ENCODE data around the gene C2CD2L. TPM values are rescaled to one million over a fixed set of nuclear protein-coding genes. Genes with fewer than 3 reads are reported as not detected.

Gene C2CD2L
- total and polyA plus RNA-seq, 2 of the 13 experiments (the other 11 are each of a cell fraction or from before 2014, with no cell fraction given), result 3.7 to 5.5 TPM

DNA sequence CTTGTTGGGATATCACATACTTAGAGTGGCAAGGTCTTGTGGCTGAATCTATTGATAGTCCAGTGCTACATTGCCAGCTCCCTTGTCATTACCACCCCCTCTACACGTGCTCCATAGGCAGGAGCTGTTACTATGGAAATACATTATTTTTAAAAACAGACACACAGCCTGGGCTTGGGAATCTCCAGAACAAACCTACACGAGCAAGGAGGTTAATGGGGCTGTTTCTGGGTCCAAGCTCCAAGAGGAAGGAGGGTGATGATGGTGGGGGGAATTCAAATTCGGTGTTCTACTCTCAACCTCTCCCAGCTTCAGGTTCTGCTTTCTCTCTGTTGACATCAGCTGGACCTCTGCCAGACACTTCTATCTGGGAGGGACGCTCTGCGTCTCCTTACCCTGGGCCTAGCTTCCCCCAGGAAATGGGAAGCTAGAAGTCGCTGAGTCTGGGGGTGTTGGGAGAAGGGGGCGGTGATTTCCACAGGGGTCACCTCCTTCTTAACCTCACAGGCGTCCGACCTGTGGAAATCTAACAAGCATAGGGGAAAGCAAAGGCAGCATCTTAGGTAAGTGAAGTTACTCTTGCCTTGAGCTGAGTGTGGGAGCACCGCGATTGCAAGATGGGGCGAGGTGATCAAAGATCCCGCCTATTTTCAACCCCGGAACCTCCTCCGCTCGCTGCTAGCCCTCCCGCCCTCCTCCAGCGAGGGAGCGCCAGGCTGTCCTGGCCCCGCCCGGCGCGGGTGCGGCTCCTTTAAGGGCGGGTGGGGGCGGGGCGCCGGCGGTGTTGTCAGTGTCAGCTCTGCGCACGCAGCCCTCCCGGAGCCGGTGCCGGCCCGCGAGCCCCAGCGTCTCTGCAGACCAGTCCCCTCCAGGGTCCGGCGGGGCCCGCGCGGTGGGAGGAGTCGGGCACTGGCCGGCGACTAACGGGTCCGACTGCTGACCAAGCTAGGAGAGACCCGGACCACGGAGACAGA lies at the start of gene C2CD2L (continued):
- TF ChIP-seq ZNF629 (CRISPR knock-in tag; conservative IDR thresholded peaks at IDR 0.05) (no peak), MEIS1 (CRISPR knock-in tag; IDR thresholded peaks at IDR 0.05; ENCODE audit: borderline replicate concordance) (no peak), SPEN (CRISPR knock-in tag; IDR thresholded peaks at IDR 0.05; ENCODE audit: low read depth) (peak; percentile 20), FOXO1 (CRISPR knock-in tag; IDR thresholded peaks at IDR 0.05) (no peak), ZMYM4 (CRISPR knock-in tag; IDR thresholded peaks at IDR 0.05) (no peak; the same call in 1 of the 2 replicates), MIER2 (CRISPR knock-in tag; IDR thresholded peaks at IDR 0.05) (no peak), SIX1 (CRISPR knock-in tag; IDR thresholded peaks at IDR 0.05; ENCODE audit: borderline replicate concordance) (no peak), NKX3-1 (CRISPR knock-in tag; IDR thresholded peaks at IDR 0.05) (0 out of 2 replicates have a peak, but pooled peaks have one; percentile 29), AFF4 (CRISPR knock-in tag; IDR thresholded peaks at IDR 0.05) (no peak), POLR2A (IDR thresholded peaks at IDR 0.05; ENCODE audit: insufficient read depth in 1 of 2, low read depth in 2 of 2, low read length in 2 of 2) (peak; percentile 55 to 63; a peak in 2 of 4 replicates), ISL2 (CRISPR knock-in tag; IDR thresholded peaks at IDR 0.05) (peak; percentile 30; the same call in 1 of the 2 replicates), CTCF (CRISPR knock-in tag; IDR thresholded peaks at IDR 0.05) (no peak), ZNF567 (CRISPR knock-in tag; IDR thresholded peaks at IDR 0.05; ENCODE audit: borderline replicate concordance) (no peak), ASH2L (IDR thresholded peaks at IDR 0.05; ENCODE audit: insufficient read length, low read depth, low read length) (no peak), EED (CRISPR knock-in tag; IDR thresholded peaks at IDR 0.05) (no peak), CBX5 (CRISPR knock-in tag; IDR thresholded peaks at IDR 0.05; ENCODE audit: borderline replicate concordance) (no peak), GABPB1 (CRISPR knock-in tag; IDR thresholded peaks at IDR 0.05) (peak; percentile 80), HNRNPUL1 (IDR thresholded peaks at IDR 0.05; ENCODE audit: low read depth, low read length) (no peak)
- TF ChIP-seq, protein P1, sequence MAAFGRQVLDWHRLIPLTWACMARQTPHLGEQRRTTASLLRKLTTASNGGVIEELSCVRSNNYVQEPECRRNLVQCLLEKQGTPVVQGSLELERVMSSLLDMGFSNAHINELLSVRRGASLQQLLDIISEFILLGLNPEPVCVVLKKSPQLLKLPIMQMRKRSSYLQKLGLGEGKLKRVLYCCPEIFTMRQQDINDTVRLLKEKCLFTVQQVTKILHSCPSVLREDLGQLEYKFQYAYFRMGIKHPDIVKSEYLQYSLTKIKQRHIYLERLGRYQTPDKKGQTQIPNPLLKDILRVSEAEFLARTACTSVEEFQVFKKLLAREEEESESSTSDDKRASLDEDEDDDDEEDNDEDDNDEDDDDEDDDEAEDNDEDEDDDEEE (CRISPR knock-in tag; IDR thresholded peaks at IDR 0.05), result peak; percentile 50; the same call in 1 of the 2 replicates
- TF ChIP-seq, protein P2, sequence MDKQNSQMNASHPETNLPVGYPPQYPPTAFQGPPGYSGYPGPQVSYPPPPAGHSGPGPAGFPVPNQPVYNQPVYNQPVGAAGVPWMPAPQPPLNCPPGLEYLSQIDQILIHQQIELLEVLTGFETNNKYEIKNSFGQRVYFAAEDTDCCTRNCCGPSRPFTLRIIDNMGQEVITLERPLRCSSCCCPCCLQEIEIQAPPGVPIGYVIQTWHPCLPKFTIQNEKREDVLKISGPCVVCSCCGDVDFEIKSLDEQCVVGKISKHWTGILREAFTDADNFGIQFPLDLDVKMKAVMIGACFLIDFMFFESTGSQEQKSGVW (CRISPR knock-in tag; IDR thresholded peaks at IDR 0.05; ENCODE audit: borderline replicate concordance), result no peak
- TF ChIP-seq, protein P3, sequence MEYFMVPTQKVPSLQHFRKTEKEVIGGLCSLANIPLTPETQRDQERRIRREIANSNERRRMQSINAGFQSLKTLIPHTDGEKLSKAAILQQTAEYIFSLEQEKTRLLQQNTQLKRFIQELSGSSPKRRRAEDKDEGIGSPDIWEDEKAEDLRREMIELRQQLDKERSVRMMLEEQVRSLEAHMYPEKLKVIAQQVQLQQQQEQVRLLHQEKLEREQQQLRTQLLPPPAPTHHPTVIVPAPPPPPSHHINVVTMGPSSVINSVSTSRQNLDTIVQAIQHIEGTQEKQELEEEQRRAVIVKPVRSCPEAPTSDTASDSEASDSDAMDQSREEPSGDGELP (IDR thresholded peaks at IDR 0.05; ENCODE audit: borderline replicate concordance, low read depth), result no peak

Data from HepG2 (cell line).